Keratinocyte (primary cell): ENCODE results near the gene COMMD4. TPM values are rescaled to one million over a fixed set of nuclear protein-coding genes. Genes with fewer than 3 reads are reported as not detected.

Experiments used
- DNase-seq: peaks from one replicate; pipeline ENCODE4 v3.0.0-alpha.2; 2011; ENCODE audit warnings: low read depth, missing footprints, low spot score
- FAIRE-seq: peaks from 2 replicates; lab custom pipeline; 2011; peaks lifted over from hg19 to GRCh38; lab: Jason Lieb, UNC
- H2AFZ ChIP-seq: 2 replicates; pipeline ENCODE4 v1.6.0; 2012; ENCODE audit warnings: low read length, control low read depth, inconsistent platforms; ENCODE audit not compliant: control insufficient read depth
- H3K27ac ChIP-seq: 2 replicates; pipeline ENCODE4 v1.5.1; 2011; ENCODE audit warnings: low read length; ENCODE audit not compliant: control insufficient read depth, insufficient read depth
- H3K27me3 ChIP-seq: 3 replicates; pipeline ENCODE4 v1.6.0; 2011; ENCODE audit warnings: low read length; ENCODE audit not compliant: control insufficient read depth, insufficient read depth; ENCODE audit errors: extremely low read depth
- H3K36me3 ChIP-seq, 2 experiments: 2 replicates in 1 of 2; 3 replicates in 1 of 2; pipeline ENCODE4 v1.5.1; 2011; ENCODE audit warnings: low read length in 2 of 2, mild to moderate bottlenecking in 1 of 2; ENCODE audit not compliant: control insufficient read depth in 2 of 2, insufficient read depth in 2 of 2; ENCODE audit errors: extremely low read depth in 1 of 2
- H3K4me1 ChIP-seq: 3 replicates; pipeline ENCODE4 v1.5.1; 2011; ENCODE audit warnings: low read length; ENCODE audit not compliant: control insufficient read depth, insufficient read depth; ENCODE audit errors: extremely low read depth
- H3K4me2 ChIP-seq: 3 replicates; pipeline ENCODE4 v1.6.0; 2011; ENCODE audit warnings: low read depth, low read length; ENCODE audit not compliant: control insufficient read depth, insufficient read depth; ENCODE audit errors: extremely low read depth
- H3K4me3 ChIP-seq, 3 experiments: fragments of 200-600 bp in 1 of 3; sonication (generic) in 1 of 3; 2 replicates in 2 of 3; 3 replicates in 1 of 3; pipeline ENCODE4 v1.5.1; 2011 to 2016; ENCODE audit warnings: low read length in 3 of 3, mild to moderate bottlenecking in 3 of 3, control low read depth in 2 of 3, inconsistent platforms in 1 of 3, low read depth in 1 of 3, mixed read lengths in 1 of 3, mixed run types in 1 of 3, moderate library complexity in 1 of 3; ENCODE audit not compliant: control insufficient read depth in 2 of 3, insufficient read depth in 2 of 3; ENCODE audit errors: extremely low read depth in 1 of 3
- H3K79me2 ChIP-seq: 2 replicates; pipeline ENCODE4 v1.6.0; 2012; ENCODE audit warnings: low read length; ENCODE audit not compliant: control insufficient read depth, insufficient read depth
- H3K9ac ChIP-seq: 3 replicates; pipeline ENCODE4 v1.6.0; 2011; ENCODE audit warnings: low read length; ENCODE audit not compliant: control insufficient read depth, insufficient read depth; ENCODE audit errors: extremely low read depth
- H3K9me1 ChIP-seq: 3 replicates; pipeline ENCODE4 v1.6.0; 2011; ENCODE audit warnings: low read length; ENCODE audit not compliant: control insufficient read depth, insufficient read depth; ENCODE audit errors: extremely low read depth
- H3K9me3 ChIP-seq: 2 replicates; pipeline ENCODE4 v1.5.1; 2012; ENCODE audit warnings: low read depth, low read length; ENCODE audit not compliant: control insufficient read depth
- H4K20me1 ChIP-seq: 3 replicates; pipeline ENCODE4 v1.6.0; 2011; ENCODE audit warnings: low read length; ENCODE audit not compliant: control insufficient read depth, insufficient read depth; ENCODE audit errors: extremely low read depth
- CTCF ChIP-seq, 3 experiments: IDR thresholded peaks in 1 of 3; conservative IDR thresholded peaks in 1 of 3; optimal IDR thresholded peaks in 1 of 3; 2 replicates in 2 of 3; 3 replicates in 1 of 3; pipeline versions ENCODE3 to v1.5.1; 2011; ENCODE audit warnings: low read length in 3 of 3, mild to moderate bottlenecking in 3 of 3, moderate library complexity in 2 of 3, control low read depth in 1 of 3, inconsistent platforms in 1 of 3; ENCODE audit not compliant: insufficient read depth in 2 of 3; ENCODE audit errors: extremely low read depth in 1 of 3
- EZH2 ChIP-seq: IDR thresholded peaks from one replicate; pipeline ENCODE4 v1.6.1; 2012; ENCODE audit warnings: inconsistent platforms, mild to moderate bottlenecking, low read length, moderate library complexity
- dilution Hi-C: fragments of 300-500 bp; cut with MboI; formaldehyde crosslinking; loops from one replicate; pipeline ENCODE4 v1.7.0; 2020; ENCODE audit warnings: low sequenced_read_pairs; ENCODE audit not compliant: extremely low pct_ligation_motif_present
- polyA plus RNA-seq, 5 experiments: library from polyadenylated mRNA; depleted of rRNA in 3 of 5; stranded (reverse) in 3 of 5; stranded (forward) in 1 of 5; unstranded in 1 of 5; fragments of >200 nt; gene quantifications; 1 replicate in 1 of 5; 2 replicates in 3 of 5; 3 replicates in 1 of 5; pipeline versions ENCODE4 v1.2.1 to v1.2.3, GENCODE V29; 2011 to 2012; ENCODE audit warnings: missing spikeins in 2 of 5, low read depth in 1 of 5, low replicate concordance in 1 of 5

The COMMD4 gene
- polyA plus RNA-seq, 1 donor (not counting 4 experiments of a cell fraction or from before 2014, with no cell fraction given) = 48.2 TPM

DNA sequence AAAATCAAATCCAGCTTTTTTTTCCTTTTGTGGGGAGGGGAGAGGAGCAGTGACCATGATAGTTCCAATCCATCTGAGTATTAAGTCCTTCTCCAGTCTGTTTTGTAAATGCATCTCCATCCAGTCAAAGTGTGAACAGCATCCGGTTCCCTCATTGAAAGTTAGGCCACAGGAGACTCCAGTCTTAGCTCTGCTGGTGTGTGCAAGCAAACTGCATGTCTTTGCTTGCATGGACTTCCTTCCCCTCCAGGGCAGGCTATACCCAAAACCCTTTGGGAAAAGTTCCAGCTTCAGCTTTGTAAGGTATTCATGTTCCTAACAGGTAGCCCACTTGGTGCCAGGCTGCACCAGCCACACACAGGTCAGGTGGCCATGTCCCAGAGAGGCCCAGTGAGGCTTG lies 35.6 kb downstream of the COMMD4 start:
- FAIRE-seq = peak; percentile 79
- Histone ChIP-seq H3K9me1 (no peaks in the 10 kb centered on the region), H3K79me2 (peaks cover 12% of the 10 kb centered on the region), H3K4me3 (no peak overlapping the region), H3K4me1 (peaks cover 33% of the 10 kb centered on the region), H3K36me3 (peaks cover 17 to 30% of the 10 kb centered on the region in 2 experiments), H2AFZ (no peak overlapping the region), H3K27me3 (no peaks in the 10 kb centered on the region), H3K9ac (no peak overlapping the region), H3K27ac (no peak overlapping the region), H3K9me3 (no peaks in the 10 kb centered on the region), H3K4me2 (peak overlapping the region; percentile 9), H4K20me1 (no peaks in the 10 kb centered on the region)
- dilution Hi-C loops = no loop called here
- peak; percentile 33 for DNase-seq
- TF ChIP-seq EZH2 (no peak), CTCF (optimal IDR thresholded peaks at IDR 0.05 in 1 of 3, IDR thresholded peaks at IDR 0.05 in 1 of 3, conservative IDR thresholded peaks at IDR 0.05 in 1 of 3; ENCODE audit: extremely low read depth in 1 of 3, insufficient read depth in 2 of 3, low read length in 3 of 3) (no peak)

DNA sequence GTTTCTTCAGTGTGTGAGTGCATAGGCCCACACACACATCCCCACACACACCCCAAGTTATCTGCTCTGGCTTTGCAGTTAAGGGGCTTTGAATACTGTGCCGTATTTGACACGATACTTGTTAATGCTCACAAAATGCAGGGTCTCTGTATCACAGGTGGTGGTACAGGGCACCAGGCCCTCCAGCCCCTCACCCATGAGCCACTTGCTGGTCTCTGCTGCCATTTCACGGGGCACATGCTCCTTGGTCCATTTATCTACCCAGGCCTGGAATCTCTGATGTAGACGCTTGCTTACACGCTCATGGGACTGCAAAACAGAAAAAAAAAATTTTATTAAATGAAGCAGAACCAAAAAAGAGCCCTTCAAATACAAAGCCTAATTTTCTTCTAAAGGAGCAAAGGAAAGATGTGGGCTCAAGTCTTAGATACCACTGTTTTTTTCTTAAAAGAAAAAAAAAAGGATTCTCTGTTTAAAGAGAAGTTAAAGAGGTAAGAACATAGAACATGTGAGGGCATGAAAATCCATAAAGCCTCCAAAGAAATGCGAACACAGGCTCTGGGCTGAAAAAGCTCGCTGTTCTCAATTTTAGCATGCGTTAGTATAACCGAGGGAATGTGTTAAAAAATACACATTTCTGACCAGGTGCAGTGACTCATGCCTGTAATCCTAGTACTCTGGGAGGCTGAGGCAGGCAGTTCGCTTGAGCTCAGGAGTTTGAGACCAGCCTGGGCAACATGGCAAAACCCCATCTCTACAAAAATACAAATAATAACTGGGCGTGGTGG lies 36.2 kb downstream of the COMMD4 start:
- no peak for FAIRE-seq
- no peak overlapping the region for H3K4me3 ChIP-seq
- no peaks in the 10 kb centered on the region for H3K9me1 ChIP-seq
- dilution Hi-C loops = no loop called here
- peaks cover 33% of the 10 kb centered on the region for H3K4me1 ChIP-seq
- no peak overlapping the region for H2AFZ ChIP-seq
- no peaks in the 10 kb centered on the region for H4K20me1 ChIP-seq
- H3K27me3 ChIP-seq = no peaks in the 10 kb centered on the region
- no peak for DNase-seq
- TF ChIP-seq EZH2 (no peak), CTCF (optimal IDR thresholded peaks at IDR 0.05 in 1 of 3, IDR thresholded peaks at IDR 0.05 in 1 of 3, conservative IDR thresholded peaks at IDR 0.05 in 1 of 3; ENCODE audit: extremely low read depth in 1 of 3, insufficient read depth in 2 of 3, low read length in 3 of 3) (no peak)
- H3K4me2 ChIP-seq = peak overlapping the region; percentile 9
- H3K36me3 ChIP-seq = peaks cover 17 to 24% of the 10 kb centered on the region in 2 experiments
- no peaks in the 10 kb centered on the region for H3K9me3 ChIP-seq
- no peak overlapping the region for H3K27ac ChIP-seq
- H3K9ac ChIP-seq = no peak overlapping the region
- peaks cover 12% of the 10 kb centered on the region for H3K79me2 ChIP-seq
